Amniotic stem cell (primary cell): ENCODE results near the gene GGT1.
"Not testable (repeated sequence)": the region's sequence is repeated elsewhere in the genome, so short reads cannot be mapped to it uniquely, and the experiment has no call there.

Experiments
- DNase-seq: peaks from one replicate; lab custom pipeline; 2025; lab: John Stamatoyannopoulos, UW

Gene GGT1

DNA sequence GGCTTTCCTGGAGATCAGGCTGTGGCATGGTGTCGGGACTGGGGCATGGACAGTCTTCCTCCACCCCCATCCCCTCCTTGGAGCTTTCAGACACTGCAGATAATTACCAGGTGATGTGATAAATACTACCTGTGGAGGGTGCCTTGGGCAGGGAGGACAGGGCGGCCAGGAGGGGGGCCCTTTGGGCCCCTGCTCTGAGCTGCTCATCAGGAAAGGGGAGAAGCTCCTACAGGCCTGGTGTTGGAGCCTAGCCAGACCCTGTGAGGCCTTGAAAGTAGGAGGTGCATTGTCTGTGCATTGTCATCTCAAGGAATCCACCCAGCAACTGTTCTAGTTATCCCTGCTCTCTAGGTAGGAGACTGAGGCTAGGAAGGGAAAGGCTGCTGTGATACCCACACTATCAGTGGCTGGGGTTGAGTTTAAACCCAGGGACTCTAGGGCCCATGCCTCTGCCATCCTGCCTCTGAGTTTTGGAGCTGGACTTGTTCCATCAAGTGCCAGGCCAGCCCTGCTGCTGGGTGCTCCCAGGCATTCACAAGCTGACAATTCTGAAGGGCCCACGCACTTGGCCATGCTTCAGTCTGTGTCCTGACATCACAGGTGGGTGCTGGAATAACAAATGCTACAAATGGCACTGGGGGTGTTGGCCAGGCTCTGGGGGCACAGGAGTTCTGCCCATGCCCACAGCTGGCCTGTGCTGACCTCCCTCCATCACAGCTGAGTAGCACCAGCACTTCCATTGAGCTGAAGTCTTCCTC, 2.9 kb upstream of the GGT1 start:
- DNase-seq, result not testable (repeated sequence)

DNA sequence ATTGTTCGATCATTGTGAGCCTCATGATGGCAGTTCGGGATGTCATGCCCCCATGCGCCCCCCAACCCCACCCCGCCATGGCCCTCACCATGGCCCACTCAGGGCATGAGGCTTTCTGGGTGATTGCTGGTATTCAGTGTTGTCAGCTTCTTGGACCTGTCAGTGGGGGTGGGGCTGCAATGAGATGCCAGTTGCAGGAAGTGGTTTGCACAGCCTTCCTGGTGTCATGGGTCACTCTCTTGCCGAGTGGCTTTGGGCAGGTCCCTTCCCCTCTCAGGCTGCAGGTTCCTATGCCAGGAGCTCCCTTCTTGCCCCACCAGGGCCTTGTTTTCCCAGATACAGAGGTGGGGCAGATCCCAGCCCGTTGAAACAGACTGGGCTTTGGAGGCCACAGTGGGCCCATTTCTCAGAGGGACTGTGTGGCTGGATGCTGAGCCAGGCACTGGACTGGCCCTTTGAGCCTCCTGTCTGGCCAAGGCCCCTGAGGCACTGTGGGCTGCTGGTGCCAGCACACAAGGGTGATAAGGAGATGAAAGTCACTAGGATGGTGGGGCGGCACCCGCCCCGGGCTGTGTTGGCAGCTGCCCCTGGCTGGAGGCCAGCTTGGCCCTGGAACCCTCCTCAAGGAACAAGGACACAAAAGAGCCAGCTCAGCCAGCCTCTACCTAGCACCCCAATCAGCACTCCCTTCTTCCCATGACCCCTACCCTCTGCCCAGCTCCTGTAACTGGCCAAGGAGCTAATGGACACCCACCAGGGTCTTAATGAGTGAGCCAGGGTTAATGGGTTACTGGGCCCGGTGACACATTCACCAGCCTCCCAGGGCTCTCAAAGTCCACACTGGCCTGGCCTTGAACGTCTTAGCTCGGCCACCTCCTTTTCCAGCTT, 1.5 kb upstream of the GGT1 start:
- DNase-seq, result no peak

DNA sequence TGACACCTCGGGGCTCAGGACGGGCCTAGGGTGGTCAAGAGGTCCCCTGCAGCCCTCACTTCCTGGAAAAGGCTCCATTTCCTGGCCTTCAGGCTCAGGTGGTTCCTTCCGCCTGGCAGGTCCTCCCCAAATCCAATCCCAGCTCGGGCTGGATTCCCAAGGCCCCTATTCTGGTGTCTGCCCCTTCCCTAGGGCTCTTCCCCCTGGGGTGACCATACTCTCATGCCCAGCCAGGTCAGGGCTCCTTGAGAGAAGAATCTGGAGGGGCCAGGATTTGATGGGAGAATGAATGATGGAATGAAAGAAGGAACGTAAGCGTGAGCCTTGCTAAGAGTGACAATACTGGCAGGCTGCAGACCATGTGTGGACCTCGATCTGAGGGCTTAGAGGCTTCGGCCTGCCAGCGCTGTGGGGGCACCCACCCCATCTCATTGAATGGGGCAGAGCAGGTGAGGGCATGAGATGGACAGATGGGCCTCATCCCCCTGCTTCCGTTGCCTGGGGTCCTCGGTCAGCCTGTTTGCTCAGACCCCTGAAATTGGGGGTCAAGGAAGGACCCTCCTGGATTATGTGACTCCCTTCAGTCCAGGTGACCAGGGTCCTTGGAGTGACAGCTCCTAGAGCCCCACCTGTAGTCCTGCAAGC, 766 bp upstream of the GGT1 start:
- DNase-seq, result not testable (repeated sequence)

DNA sequence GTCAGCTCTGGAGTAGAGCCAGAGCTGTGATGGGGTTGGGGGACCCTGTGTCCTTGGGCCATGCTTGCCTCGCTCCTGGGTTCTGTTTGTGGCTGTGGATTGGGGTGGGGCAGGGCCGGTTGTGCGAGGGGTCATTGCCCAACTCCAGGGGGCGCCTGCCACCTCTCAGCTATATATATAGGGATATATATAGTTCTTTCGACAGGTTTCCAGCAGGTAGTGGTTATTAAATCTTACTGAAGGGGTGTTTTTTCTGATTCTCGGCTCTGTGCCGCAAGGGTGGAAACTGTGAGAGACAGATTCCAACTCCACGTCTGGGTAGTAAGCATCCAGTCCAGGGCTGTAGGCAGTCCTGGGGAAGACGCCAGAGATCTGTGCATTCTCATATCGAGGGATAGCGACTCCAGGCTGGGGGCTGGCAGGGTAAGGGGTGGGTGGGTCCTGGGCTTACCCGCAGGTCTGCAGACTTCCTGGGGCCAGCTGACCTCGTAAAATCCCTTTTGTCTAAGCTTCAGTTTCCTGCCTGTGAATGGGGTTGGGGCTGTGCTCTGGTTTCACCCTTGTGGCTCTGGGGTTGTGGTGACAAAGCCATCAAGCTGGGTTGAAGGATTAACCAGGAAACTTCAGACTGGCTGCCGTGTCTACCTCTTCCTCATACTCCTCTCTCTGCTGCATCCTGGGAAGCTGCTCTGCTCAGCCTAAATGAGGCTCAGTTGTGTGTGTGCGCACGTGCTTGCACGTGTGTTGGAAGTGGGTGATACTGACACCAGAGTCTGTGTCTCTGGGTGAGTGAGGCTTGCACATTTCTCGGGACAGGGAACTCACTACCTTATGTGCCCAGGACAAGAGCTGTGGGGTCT, 1.0 kb downstream of the GGT1 start:
- not testable (repeated sequence) for DNase-seq

DNA sequence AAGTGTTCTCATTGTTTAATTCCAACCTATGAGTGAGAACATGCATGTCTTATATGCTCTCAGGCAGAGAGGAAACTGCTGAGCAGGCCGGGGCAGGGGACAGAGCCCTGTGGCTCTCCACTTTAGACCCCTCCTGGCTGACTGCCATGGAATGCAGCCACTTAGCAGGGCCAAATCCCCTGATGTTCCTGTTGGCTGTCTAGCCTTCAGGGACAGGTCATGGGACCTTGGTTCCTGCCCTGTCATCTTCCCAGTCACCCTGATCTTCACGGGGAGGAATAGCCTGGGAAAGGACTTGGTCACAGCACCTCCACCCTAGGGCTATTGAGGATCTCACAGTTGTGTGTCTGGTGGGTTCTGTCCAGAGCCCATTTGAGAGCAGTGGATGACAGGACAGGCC, 3.3 kb downstream of the GGT1 start:
- not testable (repeated sequence) for DNase-seq

DNA sequence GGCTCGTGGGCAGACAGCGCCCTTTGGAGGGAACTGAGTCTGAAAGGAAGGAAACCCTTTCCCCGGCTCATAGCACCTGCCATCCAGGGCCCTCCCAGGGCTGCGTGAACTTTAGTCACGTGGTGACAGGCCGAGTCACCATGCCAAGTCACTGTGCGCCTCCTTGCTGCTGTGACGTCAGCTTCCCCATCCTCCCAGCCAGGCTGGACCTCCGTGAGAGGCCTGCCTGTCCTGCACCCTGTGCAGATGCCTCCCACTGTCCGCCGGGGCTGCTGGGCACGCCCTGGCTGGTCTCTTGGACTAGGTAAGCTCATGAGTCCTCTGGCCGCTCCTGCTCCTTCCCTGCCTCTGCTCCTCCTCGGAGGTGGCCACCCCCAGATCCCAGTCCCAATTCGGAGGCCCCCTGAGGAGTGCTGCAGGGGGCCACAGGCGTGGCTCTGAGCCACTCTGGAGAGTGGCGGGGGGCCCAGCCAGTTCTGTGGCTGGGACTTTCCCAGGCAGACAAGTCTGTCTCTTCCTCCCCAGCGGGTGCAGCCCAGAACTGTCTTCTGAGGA, 4.5 kb downstream of the GGT1 start:
- DNase-seq, result not testable (repeated sequence)

DNA sequence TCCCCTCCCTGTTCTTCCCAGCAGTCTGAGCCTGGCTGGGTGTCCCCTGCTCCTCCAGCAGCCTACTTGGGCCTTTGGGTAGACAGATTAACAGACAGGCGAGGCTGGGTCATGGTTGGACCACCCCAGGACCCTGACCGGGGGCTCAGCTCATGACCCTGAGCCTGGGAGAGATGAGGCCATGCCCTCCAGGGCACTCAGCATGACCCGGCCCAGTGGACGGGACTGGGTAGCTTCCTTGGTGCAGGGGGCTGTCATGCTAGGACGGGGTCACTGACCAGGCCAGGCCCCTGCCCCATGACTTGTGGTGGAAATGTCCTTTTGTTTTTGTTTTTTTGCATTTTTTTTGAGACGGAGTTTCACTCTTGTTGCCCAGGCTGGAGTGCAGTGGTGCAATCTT, 5.3 kb downstream of the GGT1 start:
- not testable (repeated sequence) for DNase-seq

DNA sequence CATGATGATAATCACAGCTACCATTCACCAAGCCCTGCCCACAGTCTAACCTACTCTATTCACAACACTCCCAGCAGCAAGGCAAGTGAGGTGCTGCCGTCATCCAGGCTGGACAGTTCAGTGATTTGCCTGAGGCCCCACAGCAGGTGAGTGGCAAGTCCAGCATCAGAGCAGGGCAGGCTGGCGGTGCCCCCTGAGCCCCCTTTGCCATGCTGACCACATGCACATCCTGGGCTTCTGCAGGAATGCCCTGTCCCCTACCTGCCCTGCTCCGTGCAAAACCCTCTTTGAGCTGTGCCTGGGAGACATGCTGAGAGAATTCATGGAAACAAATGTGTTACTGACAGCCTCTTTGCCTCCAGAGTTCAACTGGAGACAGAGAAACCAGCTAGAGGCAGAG, 6.9 kb downstream of the GGT1 start:
- DNase-seq, result not testable (repeated sequence)

DNA sequence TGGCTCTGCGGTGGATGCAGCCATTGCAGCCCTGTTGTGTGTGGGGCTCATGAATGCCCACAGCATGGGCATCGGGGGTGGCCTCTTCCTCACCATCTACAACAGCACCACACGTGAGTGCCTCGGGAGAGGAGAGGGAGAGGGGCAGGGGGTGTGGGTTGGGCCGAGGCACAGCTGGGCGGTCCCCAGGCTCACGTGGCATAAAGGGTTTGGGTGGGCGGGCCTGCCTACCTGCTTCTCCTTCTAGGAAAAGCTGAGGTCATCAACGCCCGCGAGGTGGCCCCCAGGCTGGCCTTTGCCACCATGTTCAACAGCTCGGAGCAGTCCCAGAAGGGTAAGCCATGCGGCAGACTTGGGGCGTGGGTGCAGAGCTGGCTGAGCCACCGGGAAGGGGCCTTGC, 11.8 kb downstream of the GGT1 start:
- not testable (repeated sequence) for DNase-seq

DNA sequence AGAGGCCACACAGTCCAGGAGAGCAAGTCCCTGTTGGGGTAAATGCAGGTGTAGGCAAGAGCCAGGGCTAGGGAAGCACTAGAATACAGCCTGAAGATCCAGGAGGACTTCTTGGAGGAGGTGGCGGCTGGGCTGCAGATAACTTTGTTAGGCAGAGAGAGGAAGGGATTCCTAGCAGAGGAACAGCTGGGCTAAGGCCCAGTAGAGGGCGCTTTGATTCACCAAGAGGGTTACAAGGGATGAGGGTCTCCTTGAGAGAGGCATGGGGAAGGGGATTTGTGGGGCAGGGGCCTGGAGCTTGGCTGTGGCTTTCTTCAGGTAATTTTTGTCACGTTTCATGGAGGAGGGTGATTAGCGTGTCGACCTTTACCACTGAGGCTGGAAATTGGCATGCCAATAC, 18.3 kb downstream of the GGT1 start:
- DNase-seq, result not testable (repeated sequence)

DNA sequence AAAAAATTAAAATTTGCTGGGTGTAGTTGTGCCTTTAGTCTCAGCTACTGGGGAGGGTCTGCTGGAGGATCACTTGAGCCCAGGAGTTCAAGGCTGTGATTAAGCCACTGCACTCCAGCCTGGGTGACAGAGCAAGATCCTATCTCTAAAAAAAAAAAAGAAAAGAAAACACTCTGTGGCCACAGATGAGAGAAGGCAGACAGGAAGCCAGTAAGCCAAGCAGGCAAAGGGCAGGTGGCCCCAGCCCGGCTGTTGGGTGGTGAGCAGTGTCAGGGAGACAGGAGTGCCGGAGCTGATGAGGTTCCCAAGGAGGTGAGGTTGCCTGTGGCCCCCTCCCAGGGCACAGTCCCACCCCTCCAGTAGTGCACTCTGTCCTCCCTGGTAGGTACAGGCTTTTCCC, 19.6 kb downstream of the GGT1 start:
- DNase-seq, result not testable (repeated sequence)

DNA sequence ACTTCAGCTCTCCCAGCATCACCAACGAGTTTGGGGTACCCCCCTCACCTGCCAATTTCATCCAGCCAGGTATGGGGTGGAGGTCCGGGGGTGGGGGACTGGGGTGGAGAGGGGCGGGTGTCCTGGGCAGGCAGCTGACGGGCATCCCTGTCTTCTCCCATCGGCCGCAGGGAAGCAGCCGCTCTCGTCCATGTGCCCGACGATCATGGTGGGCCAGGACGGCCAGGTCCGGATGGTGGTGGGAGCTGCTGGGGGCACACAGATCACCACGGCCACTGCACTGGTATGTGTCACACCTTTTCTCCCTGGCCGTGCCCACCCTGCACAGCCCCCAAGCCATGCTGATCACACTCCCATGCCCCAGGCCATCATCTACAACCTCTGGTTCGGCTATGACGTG, 24.9 kb downstream of the GGT1 start:
- not testable (repeated sequence) for DNase-seq

DNA sequence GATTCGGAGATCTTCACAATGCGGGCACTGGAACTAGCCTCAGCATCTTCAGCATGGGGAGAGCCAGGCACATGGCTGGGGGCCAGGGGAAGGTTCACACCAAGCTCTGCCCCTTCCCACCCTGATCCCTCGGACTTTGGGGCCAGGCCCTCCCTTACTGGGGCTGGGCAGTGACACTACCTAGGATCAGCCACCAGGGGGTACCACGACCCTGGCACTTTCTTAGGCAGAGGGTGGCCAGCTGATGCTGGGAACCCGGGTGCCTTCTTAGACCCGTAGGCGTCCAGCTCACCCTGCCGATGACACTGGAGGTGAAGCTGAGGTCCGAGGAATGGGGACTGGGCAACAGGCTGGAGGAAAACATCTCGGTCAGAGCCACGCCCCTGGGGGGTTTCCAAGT, 26.1 kb downstream of the GGT1 start:
- DNase-seq, result not testable (repeated sequence)

DNA sequence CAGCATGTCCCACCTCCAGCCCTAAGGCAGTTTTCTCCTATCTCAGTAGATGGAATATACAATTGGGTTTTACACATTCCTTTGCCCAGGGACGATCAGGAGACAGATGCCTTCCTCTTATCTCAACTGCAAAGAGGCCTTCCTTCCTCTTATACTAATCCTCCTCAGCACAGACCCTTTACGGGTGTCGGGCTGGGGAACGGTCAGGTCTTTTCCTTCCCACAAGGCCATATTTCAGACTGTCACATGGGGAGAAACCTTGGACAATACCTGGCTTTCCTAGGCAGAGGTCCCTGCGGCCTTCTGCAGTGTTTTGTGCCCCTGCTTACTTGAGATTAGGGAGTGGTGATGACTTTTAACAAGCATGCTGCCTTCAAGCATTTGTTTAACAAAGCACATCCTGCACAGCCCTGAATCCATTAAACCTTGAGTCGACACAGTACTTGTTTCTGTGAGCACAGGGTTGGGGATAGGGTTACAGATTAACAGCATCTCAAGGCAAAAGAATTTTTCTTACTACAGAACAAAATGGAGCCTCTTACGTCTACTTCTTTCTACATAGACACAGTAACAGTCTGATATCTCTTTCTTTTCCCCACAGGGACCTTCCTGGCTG, 27.9 kb downstream of the GGT1 start:
- DNase-seq, result not testable (repeated sequence)

DNA sequence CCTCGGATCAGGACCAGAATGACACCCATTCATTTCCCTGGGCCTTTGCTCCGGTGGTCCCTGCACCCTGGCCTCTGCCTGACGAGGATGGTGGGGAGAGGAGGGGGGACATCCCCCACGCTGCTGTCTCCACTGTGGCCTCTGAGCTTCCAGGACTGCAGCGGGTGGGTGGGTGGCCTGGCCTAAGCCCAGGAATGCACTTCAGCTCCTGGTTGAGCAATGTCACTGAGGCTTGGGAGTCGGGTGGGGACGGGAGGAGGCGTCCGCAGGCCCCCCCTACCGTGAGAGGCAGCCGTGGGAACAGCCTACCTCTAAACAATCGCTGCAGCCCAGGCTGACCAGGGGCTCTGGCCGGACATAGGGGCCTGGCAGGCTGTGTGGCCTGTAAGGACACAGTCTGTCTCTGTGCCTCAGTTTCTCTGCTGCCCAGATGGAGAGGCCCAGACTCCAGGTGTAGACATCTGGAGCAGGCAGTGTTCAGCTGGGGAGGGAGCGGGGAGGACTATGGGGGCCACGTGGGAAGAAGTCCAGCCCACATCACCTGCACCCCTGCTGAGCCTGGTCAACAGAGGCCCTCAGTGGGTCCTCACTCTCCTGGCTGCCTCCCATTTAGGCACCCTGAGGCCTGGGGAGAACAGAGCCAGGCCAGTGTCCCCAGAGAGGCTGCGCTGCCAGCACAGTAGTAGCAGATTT, 28.6 kb downstream of the GGT1 start:
- not testable (repeated sequence) for DNase-seq

DNA sequence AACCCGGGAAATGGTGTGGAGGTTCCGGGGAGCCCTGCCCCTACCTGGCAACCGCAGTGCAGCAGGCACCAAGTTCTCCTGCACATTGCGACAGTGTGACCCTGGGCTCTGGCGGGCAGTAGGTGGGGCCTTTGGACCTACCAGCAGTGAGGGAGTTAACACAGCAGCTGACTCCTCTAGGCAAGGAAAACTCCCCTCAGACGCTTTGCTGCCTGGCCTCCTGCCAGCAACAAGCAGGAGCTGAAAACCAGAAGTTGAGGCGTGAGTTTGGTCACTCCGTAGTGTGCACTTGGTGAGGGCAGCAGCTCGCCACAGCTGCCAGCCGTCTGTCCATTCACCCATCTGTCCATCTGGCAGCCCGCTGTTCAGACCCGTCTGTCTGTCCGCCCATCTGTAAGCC, 29.6 kb downstream of the GGT1 start:
- not testable (repeated sequence) for DNase-seq

DNA sequence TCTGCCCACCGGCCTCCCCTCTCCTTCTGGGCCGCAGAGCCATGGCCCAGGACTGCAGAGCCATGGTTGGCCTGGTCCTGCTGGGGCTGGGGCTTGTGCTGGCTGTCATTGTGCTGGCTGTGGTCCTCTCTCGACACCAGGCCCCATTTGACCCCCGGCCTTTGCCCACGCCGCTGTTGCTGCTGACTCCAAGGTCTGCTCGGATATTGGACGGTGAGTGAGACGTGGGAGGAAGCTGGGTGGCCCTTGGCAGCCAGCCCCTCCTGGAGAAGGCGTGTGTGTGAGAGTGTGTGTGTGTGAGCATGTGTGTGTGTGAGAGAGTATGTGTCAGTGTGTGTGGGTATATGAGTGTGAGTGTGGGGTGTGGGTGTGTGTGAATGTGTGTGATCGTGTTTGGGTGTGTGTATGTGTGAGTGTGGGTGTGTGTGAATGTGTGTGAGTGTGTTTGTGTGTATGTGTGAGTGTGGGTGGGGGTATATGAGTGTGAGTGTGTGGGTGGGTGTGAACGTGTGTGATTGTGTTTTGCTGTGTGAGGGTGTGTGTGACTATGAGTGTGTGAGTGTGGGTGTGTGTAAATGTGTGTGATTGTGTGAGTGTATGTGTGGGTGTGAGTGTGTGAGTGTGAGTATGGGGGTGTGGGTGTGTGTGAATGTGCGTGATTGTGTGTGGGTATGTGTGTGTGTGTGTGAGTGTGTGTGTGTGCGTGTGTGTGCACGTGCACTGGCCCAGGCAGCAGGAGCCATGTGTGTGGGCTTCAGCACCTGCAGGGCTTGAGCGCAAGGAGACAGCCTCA, 30.4 kb downstream of the GGT1 start:
- DNase-seq, result not testable (repeated sequence)

DNA sequence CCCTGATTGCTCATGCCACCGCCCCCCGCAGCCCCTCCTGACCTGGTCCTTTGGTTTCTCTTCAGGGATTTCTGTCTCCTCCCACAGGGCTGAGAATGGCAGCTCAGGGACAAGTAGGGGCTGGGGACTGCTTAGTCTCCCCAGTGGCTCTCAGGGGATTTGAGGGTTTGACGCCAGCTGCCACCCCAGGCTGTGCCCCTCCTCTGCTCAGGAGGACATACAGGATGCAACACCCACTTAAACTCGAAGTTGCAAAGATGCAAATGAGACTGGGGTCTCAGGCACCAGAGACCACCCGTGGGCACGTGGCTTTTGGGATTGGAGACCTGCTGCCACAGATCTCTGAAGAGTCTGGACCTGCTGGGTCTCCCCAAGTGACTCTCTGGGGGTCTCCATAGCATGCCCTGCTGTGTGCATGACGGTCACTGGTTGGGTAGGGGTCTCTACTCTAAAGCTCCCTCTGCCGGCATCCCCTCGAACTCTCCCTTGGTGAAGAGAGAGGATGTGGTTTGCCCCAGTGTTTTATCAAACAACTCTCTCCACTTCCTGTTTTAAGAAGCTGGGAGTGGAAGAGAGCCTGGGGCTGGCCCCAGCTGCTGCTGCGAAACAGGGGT, 31.9 kb downstream of the GGT1 start:
- DNase-seq, result not testable (repeated sequence)

DNA sequence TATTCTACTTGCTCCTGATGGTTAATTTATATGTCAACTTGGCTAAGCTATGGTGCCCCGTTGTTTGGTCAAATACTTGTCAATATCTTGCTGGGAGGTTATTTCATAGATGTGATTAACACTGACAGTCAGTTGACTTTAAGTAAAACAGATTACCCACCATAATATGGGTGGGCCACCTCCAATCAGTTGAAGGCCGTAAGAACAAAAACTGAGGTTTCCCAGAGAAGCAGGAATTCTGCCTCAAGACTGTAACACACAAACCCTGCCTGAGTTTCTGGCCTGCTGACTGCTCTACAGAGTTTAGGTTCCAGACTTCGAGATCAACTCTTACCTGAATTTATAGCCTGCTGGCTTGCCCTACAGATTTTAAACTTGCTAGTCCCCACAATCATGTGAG, 33.5 kb downstream of the GGT1 start:
- DNase-seq, result not testable (repeated sequence)
